MCF 10A (cell line): ENCODE data around the gene IQSEC1. TPM values are rescaled to one million over a fixed set of nuclear protein-coding genes. Genes with fewer than 3 reads are reported as not detected.

Experiments used
- BruUV-seq: library from RNA; stranded (reverse); fragments of 400-500 nt; replicated peaks from 2 replicates; lab custom pipeline; 2021; lab: Mats Ljungman, UMichigan
- CTCF ChIA-PET: fragments of 300-600 bp; sonication (Branson Sonifier 250); formaldehyde crosslinking; extraction: SDS; loops from one replicate; lab custom pipeline; 2021; ENCODE audit warnings: antibody characterized with exemption, inconsistent platforms; lab: Yijun Ruan, JAX
- POLR2A ChIA-PET: fragments of 300-600, 350-650 bp; sonication (Branson Sonifier 250); formaldehyde crosslinking; extraction: SDS; loops from one replicate; lab custom pipeline; 2020; ENCODE audit warnings: antibody characterized with exemption, inconsistent platforms; lab: Yijun Ruan, JAX
- DNase-seq: peaks from one replicate; pipeline ENCODE4 v3.0.0-alpha.2; 2018; ENCODE audit not compliant: unreplicated experiment
- H3K27ac Mint-ChIP-seq: one replicate; pipeline ENCODE4 v1.8.0; 2022; ENCODE audit warnings: mild to moderate bottlenecking, low read depth, mixed read lengths; ENCODE audit not compliant: unreplicated experiment
- H3K27me3 Mint-ChIP-seq: one replicate; pipeline ENCODE4 v1.8.0; 2022; ENCODE audit warnings: mixed read lengths; ENCODE audit not compliant: insufficient read depth, unreplicated experiment
- H3K36me3 Mint-ChIP-seq: one replicate; pipeline ENCODE4 v1.8.0; 2022; ENCODE audit warnings: mild to moderate bottlenecking, moderate library complexity, mixed read lengths; ENCODE audit not compliant: insufficient read depth, unreplicated experiment
- H3K4me1 Mint-ChIP-seq: one replicate; pipeline ENCODE4 v1.8.0; 2022; ENCODE audit warnings: mixed read lengths; ENCODE audit not compliant: insufficient read depth, unreplicated experiment
- H3K4me3 Mint-ChIP-seq: one replicate; pipeline ENCODE4 v1.8.0; 2022; ENCODE audit warnings: mild to moderate bottlenecking, moderate library complexity, mixed read lengths; ENCODE audit not compliant: unreplicated experiment
- H3K9me3 Mint-ChIP-seq: one replicate; pipeline ENCODE4 v1.8.0; 2022; ENCODE audit warnings: mixed read lengths; ENCODE audit not compliant: unreplicated experiment
- CTCF ChIP-seq: fragments of 200-600 bp; IDR thresholded peaks from one replicate; pipeline ENCODE4 v1.8.0; 2022; ENCODE audit warnings: antibody characterized with exemption, mild to moderate bottlenecking; ENCODE audit not compliant: unreplicated experiment
- intact Hi-C: fragments of 100-400 bp; cut with micrococcal nuclease; formaldehyde crosslinking; loops from 2 replicates; pipeline ENCODE4 v1.14.1; 2022
- total RNA-seq: library from RNA; stranded (reverse); gene quantifications from 2 replicates; pipeline ENCODE4 v1.2.3, GENCODE V29; 2022

IQSEC1 gene
- total RNA-seq, 1 experiment from 2014 or later = 18.7 TPM

DNA sequence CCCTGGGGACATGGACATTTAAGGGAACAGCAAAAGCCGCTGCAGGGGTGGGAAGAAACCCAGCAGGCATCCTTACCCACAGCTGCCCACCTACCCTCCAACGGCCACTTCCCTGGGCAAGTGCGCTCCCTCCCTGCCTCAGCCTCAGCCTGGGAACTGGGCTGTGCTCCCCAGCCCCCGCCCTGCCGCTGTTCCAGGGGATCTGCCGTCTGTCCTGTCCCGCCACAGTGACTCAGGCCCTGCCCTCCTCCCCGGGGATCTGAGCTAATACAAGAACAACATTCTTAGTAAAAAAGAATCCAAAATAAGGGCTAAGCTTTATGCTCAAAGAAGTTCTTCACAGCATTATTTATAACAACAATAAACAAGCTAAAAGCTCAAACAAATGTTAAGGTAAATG lies 7.4 kb upstream of the IQSEC1 start:
- intact Hi-C loops = no loop called here
- no peak for TF ChIP-seq CTCF
- no peaks in the 10 kb centered on the region for H3K4me1 Mint-ChIP-seq
- CTCF ChIA-PET = interaction anchor here (0.5 to 3.9 kb wide), 3 partner anchors 11 to 1429 kb away, joined by 4 to 22 read pairs (median 5); no protein-coding TSS in a partner anchor
- DNase-seq = no peak
- POLR2A ChIA-PET = no interaction called here
- no peaks in the 10 kb centered on the region for H3K36me3 Mint-ChIP-seq
- BruUV-seq = no TSS peak
- peaks cover 37% of the 10 kb centered on the region for H3K27me3 Mint-ChIP-seq
- H3K9me3 Mint-ChIP-seq = no peaks in the 10 kb centered on the region
- H3K4me3 Mint-ChIP-seq = no peak overlapping the region
- H3K27ac Mint-ChIP-seq = no peak overlapping the region

- TF ChIP-seq CTCF = no peak
- DNase-seq = no peak
- no peaks in the 10 kb centered on the region for H3K4me1 Mint-ChIP-seq
- CTCF ChIA-PET = interaction anchor here (0.6 kb wide), 1 partner anchor 212 kb away, joined by 3 read pairs; no protein-coding TSS in a partner anchor
- H3K27ac Mint-ChIP-seq = no peak overlapping the region
- POLR2A ChIA-PET = no interaction called here
- H3K9me3 Mint-ChIP-seq = no peaks in the 10 kb centered on the region
- no peaks in the 10 kb centered on the region for H3K36me3 Mint-ChIP-seq
- BruUV-seq = no TSS peak
- no peak overlapping the region for H3K4me3 Mint-ChIP-seq
- H3K27me3 Mint-ChIP-seq = peaks cover 43% of the 10 kb centered on the region
- intact Hi-C loops = no loop called here
Observed at GRCh38 chr3:13080026-13080425, 6.8 kb upstream of the IQSEC1 start.

- POLR2A ChIA-PET = no interaction called here
- no peak for DNase-seq
- intact Hi-C loops = no loop called here
- no peaks in the 10 kb centered on the region for H3K9me3 Mint-ChIP-seq
- no peak overlapping the region for H3K27ac Mint-ChIP-seq
- no peaks in the 10 kb centered on the region for H3K36me3 Mint-ChIP-seq
- CTCF ChIA-PET = interaction anchor here (0.6 kb wide), 1 partner anchor 211 kb away, joined by 3 read pairs; no protein-coding TSS in a partner anchor
- H3K4me1 Mint-ChIP-seq = no peaks in the 10 kb centered on the region
- peaks cover 48% of the 10 kb centered on the region for H3K27me3 Mint-ChIP-seq
- BruUV-seq = no TSS peak
- no peak for TF ChIP-seq CTCF
- H3K4me3 Mint-ChIP-seq = no peak overlapping the region
Observed at GRCh38 chr3:13079510-13079909, 6.3 kb upstream of the IQSEC1 start.

DNA sequence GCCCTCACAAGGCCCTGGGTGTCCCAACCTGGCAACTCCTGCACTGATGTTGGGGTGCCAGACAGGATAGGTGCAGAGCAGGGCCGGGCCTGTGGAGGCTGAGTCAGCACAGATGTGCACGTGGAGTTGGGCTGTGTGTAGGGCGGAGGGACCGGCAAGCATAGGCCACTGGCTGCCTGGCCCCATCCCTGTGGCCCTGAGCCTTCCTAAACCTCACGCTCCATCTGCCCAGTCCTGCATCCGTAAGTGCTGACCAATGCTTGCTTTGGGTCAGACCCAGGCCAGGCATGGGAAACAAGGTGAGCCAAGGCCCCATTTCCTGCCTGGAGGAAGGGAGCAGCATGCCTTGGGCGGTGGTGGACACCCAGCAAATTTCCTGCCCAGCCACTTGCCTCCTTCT lies 5.8 kb upstream of the IQSEC1 start:
- H3K4me1 Mint-ChIP-seq = no peaks in the 10 kb centered on the region
- CTCF ChIA-PET = no interaction called here
- no peak overlapping the region for H3K4me3 Mint-ChIP-seq
- POLR2A ChIA-PET = no interaction called here
- no TSS peak for BruUV-seq
- intact Hi-C loops = no loop called here
- no peak for DNase-seq
- H3K9me3 Mint-ChIP-seq = no peaks in the 10 kb centered on the region
- no peaks in the 10 kb centered on the region for H3K36me3 Mint-ChIP-seq
- H3K27ac Mint-ChIP-seq = no peak overlapping the region
- peaks cover 53% of the 10 kb centered on the region for H3K27me3 Mint-ChIP-seq
- TF ChIP-seq CTCF = no peak
